Fibroblast of the aortic adventitia (primary cell): Measurements from ENCODE around the gene XRCC5. TPM values are rescaled to one million over a fixed set of nuclear protein-coding genes. Genes with fewer than 3 reads are reported as not detected.

ENCODE experiments used
- DNase-seq: peaks from one replicate; pipeline ENCODE4 v3.0.0-alpha.2; 2010; ENCODE audit warnings: low read depth
- H3K4me3 ChIP-seq: 2 replicates; pipeline ENCODE4 v1.5.1; 2011; ENCODE audit warnings: low read depth, mild to moderate bottlenecking, control low read depth, low read length, moderate library complexity
- total RNA-seq: library from RNA; depleted of rRNA; stranded (reverse); fragments of >200 nt; gene quantifications from 2 replicates; pipeline ENCODE4 v1.2.3, GENCODE V29; 2012; ENCODE audit warnings: low replicate concordance
- TF ChIP-seq, protein P1 (sequence below): IDR thresholded peaks from 2 replicates; pipeline ENCODE4 v1.5.1; 2011; ENCODE audit warnings: mild to moderate bottlenecking, low read length, control low read depth, inconsistent platforms; ENCODE audit not compliant: insufficient read depth

XRCC5 gene
- total RNA-seq, 1 donor = 271 TPM

DNA sequence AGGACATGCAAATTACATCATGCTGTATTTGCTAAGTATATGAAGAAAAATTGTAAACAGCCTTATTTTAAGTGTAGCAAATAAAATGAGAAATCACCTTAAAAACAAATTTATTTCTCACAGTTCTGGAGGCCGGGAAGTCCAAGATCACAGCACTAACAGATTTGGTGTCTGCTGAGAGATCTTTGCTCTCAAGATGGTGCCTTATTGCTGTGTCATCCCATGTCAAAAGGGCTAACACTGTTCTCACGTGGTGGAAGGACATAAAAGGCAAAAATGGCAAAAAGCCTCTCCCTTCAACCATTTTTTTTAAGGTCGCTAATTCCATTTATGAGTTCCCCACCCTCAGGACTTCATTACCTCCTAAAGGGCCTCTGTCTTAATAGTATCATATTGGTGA, 12.1 kb downstream of the XRCC5 start:
- H3K4me3 ChIP-seq = no peak overlapping the region
- no peak for DNase-seq
- TF ChIP-seq, protein P1, sequence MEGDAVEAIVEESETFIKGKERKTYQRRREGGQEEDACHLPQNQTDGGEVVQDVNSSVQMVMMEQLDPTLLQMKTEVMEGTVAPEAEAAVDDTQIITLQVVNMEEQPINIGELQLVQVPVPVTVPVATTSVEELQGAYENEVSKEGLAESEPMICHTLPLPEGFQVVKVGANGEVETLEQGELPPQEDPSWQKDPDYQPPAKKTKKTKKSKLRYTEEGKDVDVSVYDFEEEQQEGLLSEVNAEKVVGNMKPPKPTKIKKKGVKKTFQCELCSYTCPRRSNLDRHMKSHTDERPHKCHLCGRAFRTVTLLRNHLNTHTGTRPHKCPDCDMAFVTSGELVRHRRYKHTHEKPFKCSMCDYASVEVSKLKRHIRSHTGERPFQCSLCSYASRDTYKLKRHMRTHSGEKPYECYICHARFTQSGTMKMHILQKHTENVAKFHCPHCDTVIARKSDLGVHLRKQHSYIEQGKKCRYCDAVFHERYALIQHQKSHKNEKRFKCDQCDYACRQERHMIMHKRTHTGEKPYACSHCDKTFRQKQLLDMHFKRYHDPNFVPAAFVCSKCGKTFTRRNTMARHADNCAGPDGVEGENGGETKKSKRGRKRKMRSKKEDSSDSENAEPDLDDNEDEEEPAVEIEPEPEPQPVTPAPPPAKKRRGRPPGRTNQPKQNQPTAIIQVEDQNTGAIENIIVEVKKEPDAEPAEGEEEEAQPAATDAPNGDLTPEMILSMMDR = no peak

DNA sequence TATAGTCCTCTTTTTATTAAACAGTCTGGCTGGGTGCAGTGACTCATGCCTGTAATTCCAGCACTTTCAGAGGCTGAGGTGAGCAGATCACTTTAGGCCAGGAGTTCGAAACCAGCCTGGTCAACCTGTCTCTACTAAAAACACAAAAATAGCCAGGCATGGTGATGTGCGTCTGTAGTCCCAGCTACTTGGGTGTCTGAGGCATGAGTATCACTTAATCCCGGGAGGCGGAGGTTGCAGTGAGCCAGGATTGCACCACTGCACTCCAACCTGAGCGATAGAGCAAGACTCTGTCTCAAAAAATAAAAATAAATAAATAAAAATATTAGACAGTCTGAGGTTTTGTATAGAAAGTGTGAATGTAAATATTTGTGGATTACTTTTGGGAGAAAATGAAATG, 17.8 kb downstream of the XRCC5 start:
- no peak for DNase-seq
- TF ChIP-seq, protein P1 = no peak
- H3K4me3 ChIP-seq = no peak overlapping the region

DNA sequence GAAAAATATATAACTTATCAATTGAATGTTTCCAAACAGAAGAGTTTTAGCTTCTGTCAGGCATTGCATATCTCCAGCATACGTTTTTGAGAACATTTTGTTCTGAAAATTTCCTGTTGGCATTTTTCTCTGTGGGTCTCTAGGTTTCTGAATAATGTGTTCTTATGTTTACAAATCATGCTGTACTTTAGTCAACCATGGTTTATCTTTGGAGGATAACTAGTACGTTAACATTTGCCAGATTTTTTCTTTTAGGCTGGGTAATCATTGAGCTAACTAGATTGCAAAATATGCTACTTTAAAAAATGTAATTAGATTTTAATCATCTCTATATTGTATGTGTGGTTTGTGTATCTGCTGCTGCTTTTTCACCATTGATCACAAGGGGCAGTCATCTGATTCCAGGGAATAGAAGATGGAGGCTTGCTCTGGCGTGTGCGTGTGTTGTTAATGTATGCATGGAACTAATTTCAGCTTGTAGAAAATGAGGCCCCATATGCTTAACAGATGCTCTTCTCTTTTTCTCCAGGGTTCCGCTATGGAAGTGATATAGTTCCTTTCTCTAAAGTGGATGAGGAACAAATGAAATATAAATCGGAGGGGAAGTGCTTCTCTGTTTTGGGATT, 21.3 kb downstream of the XRCC5 start:
- no peak for DNase-seq
- TF ChIP-seq, protein P1 = no peak
- no peak overlapping the region for H3K4me3 ChIP-seq

DNA sequence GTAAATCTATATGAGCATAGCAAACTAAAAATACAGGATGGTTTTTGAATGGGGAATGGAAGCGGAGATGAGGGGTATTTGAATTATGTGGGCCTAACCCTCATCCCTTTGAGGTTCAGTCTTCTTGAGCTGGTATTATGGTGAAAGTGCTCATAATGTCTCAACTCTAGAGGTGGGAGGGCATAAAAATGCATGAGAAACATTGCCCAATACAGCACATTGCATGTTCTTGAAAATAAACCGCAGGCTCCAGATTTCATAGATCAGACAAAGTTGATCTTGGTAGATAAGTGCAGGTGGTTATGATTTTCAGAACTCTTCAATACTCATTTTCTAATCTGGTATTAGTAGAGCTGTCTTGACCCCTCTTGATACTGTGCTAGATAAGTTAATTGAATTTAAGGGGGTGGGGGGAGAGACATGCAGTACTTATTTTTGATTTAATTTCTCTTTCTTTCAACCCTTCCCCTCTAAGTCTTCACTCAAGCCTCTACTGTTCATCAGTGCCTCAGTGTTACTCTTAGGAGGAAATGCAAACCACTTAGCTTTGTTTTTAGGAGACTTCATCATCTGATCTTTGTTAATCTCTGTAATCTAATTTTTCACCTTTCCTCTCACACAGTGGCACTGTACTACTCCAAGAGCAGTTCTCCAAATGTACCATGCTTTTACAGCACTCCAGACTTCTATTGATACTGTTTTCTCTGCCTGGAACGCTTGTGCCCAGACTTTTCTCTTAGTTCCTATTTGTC, 22.2 kb downstream of the XRCC5 start:
- no peak for DNase-seq
- TF ChIP-seq, protein P1 = no peak
- no peak overlapping the region for H3K4me3 ChIP-seq

DNA sequence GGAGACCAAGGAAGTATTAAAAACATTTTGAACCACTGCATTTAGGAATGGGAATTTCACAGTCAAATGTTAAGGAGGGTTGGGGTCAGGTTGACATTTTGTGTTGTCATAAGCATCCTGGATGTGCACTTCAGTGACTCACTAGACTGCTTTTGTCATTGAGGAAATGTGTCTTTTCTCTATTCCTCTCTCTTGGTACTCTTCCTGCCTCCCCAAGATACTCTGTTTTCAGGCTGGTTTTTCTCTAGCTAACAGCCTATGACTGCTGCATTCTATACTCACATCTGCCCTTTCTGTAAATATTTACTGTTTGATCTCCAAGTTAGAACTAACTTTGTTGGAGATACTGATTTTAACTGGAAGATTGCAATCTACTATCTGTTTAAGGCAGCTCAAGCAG, 23.4 kb downstream of the XRCC5 start:
- no peak overlapping the region for H3K4me3 ChIP-seq
- TF ChIP-seq, protein P1 = no peak
- DNase-seq = no peak

DNA sequence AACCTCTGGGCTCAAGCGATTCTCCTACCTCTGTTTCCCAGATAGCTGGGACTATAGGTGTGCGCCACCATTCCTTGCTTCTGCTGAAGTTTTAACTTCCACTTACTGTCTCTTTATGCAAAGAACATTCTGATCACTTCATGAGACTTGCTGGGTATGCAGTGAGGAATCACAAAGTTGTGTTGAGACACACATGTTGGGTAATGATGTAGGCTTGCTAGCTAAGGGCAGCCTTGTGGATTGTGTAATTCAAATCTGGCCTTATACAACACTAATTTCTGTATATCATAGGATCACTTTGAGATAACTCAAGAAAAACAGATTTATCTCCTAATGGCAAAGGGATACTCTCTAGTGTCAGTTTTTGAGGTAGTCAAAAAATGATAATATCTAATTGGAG, 24.2 kb downstream of the XRCC5 start:
- TF ChIP-seq, protein P1 = no peak

More for the DNA sequence above, 24.2 kb downstream of the XRCC5 start:
- no peak for DNase-seq
- no peak overlapping the region for H3K4me3 ChIP-seq
